Endothelial cell (in vitro differentiated cells): ENCODE results near the gene MYCBP2. TPM values are rescaled to one million over a fixed set of nuclear protein-coding genes. Genes with fewer than 3 reads are reported as not detected.

Source experiments
- DNase-seq: peaks from one replicate; pipeline ENCODE4 v3.0.0; 2021; ENCODE audit warnings: low spot score
- H3K27ac Mint-ChIP-seq: one replicate; pipeline ENCODE4 v1.8.0; 2021; ENCODE audit warnings: mixed read lengths, inconsistent platforms; ENCODE audit not compliant: unreplicated experiment
- H3K27me3 Mint-ChIP-seq: one replicate; pipeline ENCODE4 v1.8.0; 2021; ENCODE audit warnings: mild to moderate bottlenecking, moderate library complexity, mixed read lengths, inconsistent platforms; ENCODE audit not compliant: unreplicated experiment
- H3K36me3 Mint-ChIP-seq: one replicate; pipeline ENCODE4 v1.8.0; 2021; ENCODE audit warnings: mild to moderate bottlenecking, low read depth, mixed read lengths, inconsistent platforms; ENCODE audit not compliant: unreplicated experiment
- H3K4me1 Mint-ChIP-seq: one replicate; pipeline ENCODE4 v1.8.0; 2021; ENCODE audit warnings: mild to moderate bottlenecking, mixed read lengths, inconsistent platforms; ENCODE audit not compliant: unreplicated experiment
- H3K4me3 Mint-ChIP-seq: one replicate; pipeline ENCODE4 v1.8.0; 2021; ENCODE audit warnings: mild to moderate bottlenecking, mixed read lengths, inconsistent platforms; ENCODE audit not compliant: unreplicated experiment
- H3K9me3 Mint-ChIP-seq: one replicate; pipeline ENCODE4 v1.8.0; 2021; ENCODE audit warnings: mixed read lengths, inconsistent platforms; ENCODE audit not compliant: unreplicated experiment
- CTCF ChIP-seq: fragments of 200-600 bp; sonication (generic); IDR thresholded peaks from one replicate; pipeline ENCODE4 v1.5.0; 2021; ENCODE audit warnings: antibody characterized with exemption; ENCODE audit not compliant: unreplicated experiment
- total RNA-seq: library from RNA; stranded (reverse); fragmentation: NEBNext Ultra II Directional; extraction: Animal tissue kit (Norgen Biotek cat#: 25700); gene quantifications from one replicate; pipeline ENCODE4 v1.2.1, GENCODE V29; 2021; ENCODE audit not compliant: unreplicated experiment

The MYCBP2 gene
- total RNA-seq, 1 donor from 2014 or later, result 94.7 TPM

GRCh38 chr13:77093735-77094134 lies 233.2 kb downstream of the MYCBP2 start:
- TF ChIP-seq CTCF, result no peak
- no peak for DNase-seq
- H3K9me3 Mint-ChIP-seq, result no peaks in the 10 kb centered on the region
- no peaks in the 10 kb centered on the region for H3K27me3 Mint-ChIP-seq
- no peaks in the 10 kb centered on the region for H3K4me1 Mint-ChIP-seq
- H3K27ac Mint-ChIP-seq, result no peak overlapping the region
- peaks cover 22% of the 10 kb centered on the region for H3K36me3 Mint-ChIP-seq
- H3K4me3 Mint-ChIP-seq, result no peak overlapping the region

- H3K36me3 Mint-ChIP-seq, result peaks cover 26% of the 10 kb centered on the region
- no peaks in the 10 kb centered on the region for H3K9me3 Mint-ChIP-seq
- H3K4me1 Mint-ChIP-seq, result no peaks in the 10 kb centered on the region
- H3K27ac Mint-ChIP-seq, result no peak overlapping the region
- H3K4me3 Mint-ChIP-seq, result no peak overlapping the region
- no peak for DNase-seq
- no peaks in the 10 kb centered on the region for H3K27me3 Mint-ChIP-seq
- TF ChIP-seq CTCF, result no peak
Measured at GRCh38 chr13:77084755-77085154, 242.1 kb downstream of the MYCBP2 start.

GRCh38 chr13:77079902-77080413 lies 246.9 kb downstream of the MYCBP2 start:
- no peaks in the 10 kb centered on the region for H3K4me1 Mint-ChIP-seq
- no peaks in the 10 kb centered on the region for H3K27me3 Mint-ChIP-seq
- no peak for DNase-seq
- peaks cover 38% of the 10 kb centered on the region for H3K36me3 Mint-ChIP-seq
- no peak overlapping the region for H3K4me3 Mint-ChIP-seq
- H3K27ac Mint-ChIP-seq, result peak overlapping the region; percentile 48
- no peaks in the 10 kb centered on the region for H3K9me3 Mint-ChIP-seq
- TF ChIP-seq CTCF, result no peak

GRCh38 chr13:77067519-77067918 lies 259.4 kb downstream of the MYCBP2 start:
- H3K27ac Mint-ChIP-seq, result no peak overlapping the region
- H3K27me3 Mint-ChIP-seq, result no peaks in the 10 kb centered on the region
- peaks cover 4% of the 10 kb centered on the region for H3K4me1 Mint-ChIP-seq
- TF ChIP-seq CTCF, result no peak
- DNase-seq, result no peak
- H3K4me3 Mint-ChIP-seq, result no peak overlapping the region
- peaks cover 7% of the 10 kb centered on the region for H3K36me3 Mint-ChIP-seq
- H3K9me3 Mint-ChIP-seq, result no peaks in the 10 kb centered on the region

GRCh38 chr13:77065461-77066147 lies 261.3 kb downstream of the MYCBP2 start:
- DNase-seq, result no peak
- no peak for TF ChIP-seq CTCF
- H3K27ac Mint-ChIP-seq, result no peak overlapping the region
- peaks cover 4% of the 10 kb centered on the region for H3K4me1 Mint-ChIP-seq
- no peaks in the 10 kb centered on the region for H3K9me3 Mint-ChIP-seq
- no peaks in the 10 kb centered on the region for H3K27me3 Mint-ChIP-seq
- peaks cover 10% of the 10 kb centered on the region for H3K36me3 Mint-ChIP-seq
- H3K4me3 Mint-ChIP-seq, result no peak overlapping the region
